K562 (cell line): Measurements from ENCODE around the gene HYOU1. TPM values are rescaled to one million over a fixed set of nuclear protein-coding genes. Genes with fewer than 3 reads are reported as not detected.

Experiments
- ATAC-seq: fragments of 200-7000 bp; cut with Tn5 transposase; 3 replicates; pipeline ENCODE4 v1.9.1; 2020; ENCODE audit warnings: moderate library complexity
- BruUV-seq: library from RNA; stranded (reverse); fragments of 400-500 nt; replicated peaks from 2 replicates; lab custom pipeline; 2021; lab: Mats Ljungman, UMichigan
- CTCF ChIA-PET: fragments of 300-600 bp; formaldehyde crosslinking; extraction: SDS; loops from one replicate; lab custom pipeline; 2021; ENCODE audit warnings: low intra/inter-chr PET ratio; lab: Yijun Ruan, JAX
- POLR2A ChIA-PET: fragments of 300-600, 350-650 bp; sonication (Branson Sonifier 250); formaldehyde crosslinking; extraction: SDS; loops from one replicate; lab custom pipeline; 2021; ENCODE audit warnings: antibody characterized with exemption, inconsistent platforms; lab: Yijun Ruan, JAX
- DNase-seq, 4 experiments: peaks; one replicate each; pipeline versions ENCODE4 v3.0.0 to v3.0.0-alpha.2; 2011 to 2018; ENCODE audit warnings: low spot score in 3 of 4, mixed read lengths in 3 of 4; ENCODE audit errors: extremely low read depth in 1 of 4
- FAIRE-seq: peaks from 2 replicates; lab custom pipeline; 2011; peaks lifted over from hg19 to GRCh38; lab: Jason Lieb, UNC
- H2AFZ ChIP-seq: 2 replicates; pipeline ENCODE4 v1.6.0; 2011; ENCODE audit warnings: low read depth, low read length, control low read depth, inconsistent platforms
- H3K27ac ChIP-seq: fragments of 200-600 bp; 3 replicates; pipeline ENCODE4 v1.8.0; 2011; ENCODE audit warnings: low read depth, mild to moderate bottlenecking, control low read depth, inconsistent platforms, low read length, moderate library complexity, mixed read lengths; ENCODE audit errors: extremely low read depth
- H3K27me3 ChIP-seq, 2 experiments: fragments of 300-600 bp in 1 of 2; 2 replicates in 1 of 2; 3 replicates in 1 of 2; pipeline versions ENCODE4 v1.6.0 to v1.8.0; 2011; ENCODE audit warnings: inconsistent platforms in 2 of 2, low read length in 2 of 2, mild to moderate bottlenecking in 1 of 2, mixed read lengths in 1 of 2, moderate library complexity in 1 of 2; ENCODE audit not compliant: control insufficient read depth in 2 of 2, insufficient read depth in 2 of 2
- H3K36me3 ChIP-seq: fragments of 300-600 bp; 3 replicates; pipeline ENCODE4 v1.8.0; 2011; ENCODE audit warnings: mild to moderate bottlenecking, low read length, inconsistent platforms; ENCODE audit not compliant: control insufficient read depth, insufficient read depth
- H3K4me1 ChIP-seq, 2 experiments: fragments of 200-600 bp in 1 of 2; replicated peaks in 1 of 2; 2 replicates in 1 of 2; 3 replicates in 1 of 2; pipeline versions ENCODE4 v1.5.1 to v1.8.0; 2011; ENCODE audit warnings: inconsistent platforms in 2 of 2, low read length in 2 of 2, mild to moderate bottlenecking in 1 of 2, mixed read lengths in 1 of 2, moderate library complexity in 1 of 2; ENCODE audit not compliant: control insufficient read depth in 2 of 2, insufficient read depth in 2 of 2
- H3K4me2 ChIP-seq: 2 replicates; pipeline ENCODE4 v1.6.1; 2011; ENCODE audit warnings: low read length, control low read depth, inconsistent platforms, mixed read lengths; ENCODE audit not compliant: insufficient read depth
- H3K4me3 ChIP-seq: fragments of 200-600 bp; sonication (generic), shearing (Covaris generic); 2 replicates; pipeline ENCODE4 v1.5.1; 2016; ENCODE audit warnings: control low read depth, inconsistent platforms
- H3K79me2 ChIP-seq: fragments of 200-600 bp; 3 replicates; pipeline ENCODE4 v1.8.0; 2011; ENCODE audit warnings: low read length, inconsistent platforms; ENCODE audit not compliant: control insufficient read depth, insufficient read depth
- H3K9ac ChIP-seq, 2 experiments: 2 replicates each; pipeline versions ENCODE4 v1.6.0 to v1.6.1; 2011; ENCODE audit warnings: low read depth in 2 of 2, low read length in 2 of 2, control low read depth in 1 of 2, inconsistent platforms in 1 of 2, mild to moderate bottlenecking in 1 of 2, mixed read lengths in 1 of 2; ENCODE audit not compliant: insufficient read depth in 1 of 2
- H3K9me1 ChIP-seq: one replicate; pipeline ENCODE4 v1.6.0; 2011; ENCODE audit warnings: inconsistent platforms, mild to moderate bottlenecking, low read length, moderate library complexity; ENCODE audit not compliant: control insufficient read depth, insufficient read depth
- H3K9me3 ChIP-seq: replicated peaks from 2 replicates; pipeline ENCODE4 v1.5.1; 2011; ENCODE audit warnings: low read depth, low read length, inconsistent platforms; ENCODE audit not compliant: control insufficient read depth, insufficient read depth
- H4K20me1 ChIP-seq: replicated peaks from 2 replicates; pipeline ENCODE4 v1.6.1; 2011; ENCODE audit warnings: low read length, inconsistent platforms, mixed read lengths; ENCODE audit not compliant: control insufficient read depth, insufficient read depth
- BCL6 ChIP-seq: fragments of 250-450 bp; sonication (Bioruptor Pico); IDR thresholded peaks from 2 replicates; pipeline ENCODE4 v1.4.0; 2020
- BRD9 ChIP-seq: fragments of 450-650 bp; IDR thresholded peaks from 2 replicates; pipeline ENCODE4 v1.6.1; 2018; ENCODE audit warnings: low read depth; ENCODE audit not compliant: partially characterized antibody
- CTBP1 ChIP-seq: fragments of 450-650 bp; IDR thresholded peaks from 2 replicates; pipeline ENCODE4 v1.6.1; 2016; ENCODE audit warnings: borderline replicate concordance
- EGR1 ChIP-seq: fragments of 450-650 bp; conservative IDR thresholded peaks from 2 replicates; pipeline ENCODE4 v1.6.1; 2017; ENCODE audit warnings: mild to moderate bottlenecking
- ETV1 ChIP-seq: fragments of 450-650 bp; conservative IDR thresholded peaks from 2 replicates; pipeline ENCODE4 v1.6.1; 2016; ENCODE audit warnings: missing genetic modification characterization, control low read depth, low read depth, missing compliant biosample characterization
- FIP1L1 ChIP-seq: fragments of 200-400 bp; formaldehyde crosslinking; IDR thresholded peaks from 2 replicates; pipeline ENCODE4 v1.6.1; 2018; ENCODE audit warnings: mild to moderate bottlenecking, low read depth, low read length; ENCODE audit not compliant: poor library complexity, severe bottlenecking
- MAFF ChIP-seq: IDR thresholded peaks from 2 replicates; pipeline ENCODE4 v1.6.1; 2012; ENCODE audit warnings: low read length, improper control_type of control experiment
- NFRKB ChIP-seq: fragments of 450-650 bp; IDR thresholded peaks from 2 replicates; pipeline ENCODE4 v1.6.1; 2016; ENCODE audit warnings: low read depth
- NR2C2 ChIP-seq, 2 experiments: fragments of 200-800 bp in 1 of 2; sonication (Bioruptor generic) in 1 of 2; sonication (generic) in 1 of 2; formaldehyde crosslinking in 1 of 2; IDR thresholded peaks; 2 replicates each; pipeline versions ENCODE4 v1.6.1 to v1.8.0; 2016 to 2022; ENCODE audit warnings: mild to moderate bottlenecking in 1 of 2, missing compliant biosample characterization in 1 of 2, missing genetic modification characterization in 1 of 2, missing genetic modification reagents in 1 of 2
- POU5F1 ChIP-seq: fragments of 150-350 bp; IDR thresholded peaks from 2 replicates; pipeline ENCODE4 v1.6.1; 2014; ENCODE audit warnings: borderline replicate concordance, low read length, low read depth, mild to moderate bottlenecking; ENCODE audit not compliant: partially characterized antibody
- ZBTB1 ChIP-seq: sonication (generic); formaldehyde crosslinking; IDR thresholded peaks from 2 replicates; pipeline ENCODE4 v1.8.1; 2023; ENCODE audit warnings: missing genetic modification reagents, low read depth, mild to moderate bottlenecking, borderline replicate concordance
- ZFPM2 ChIP-seq: fragments of 250-450 bp; sonication (Bioruptor Pico); IDR thresholded peaks from 2 replicates; pipeline ENCODE4 v1.5.1; 2022; ENCODE audit warnings: mild to moderate bottlenecking
- ZNF12 ChIP-seq: sonication (generic); formaldehyde crosslinking; IDR thresholded peaks from 2 replicates; pipeline ENCODE4 v1.4.0; 2020; ENCODE audit warnings: mild to moderate bottlenecking, missing genetic modification reagents
- ZNF263 ChIP-seq: sonication (generic); formaldehyde crosslinking; IDR thresholded peaks from 2 replicates; pipeline ENCODE4 v1.8.0; 2022; ENCODE audit warnings: mild to moderate bottlenecking, missing genetic modification reagents, borderline replicate concordance
- ZNF3 ChIP-seq: fragments of 250-450 bp; sonication (Bioruptor Pico); IDR thresholded peaks from 2 replicates; pipeline ENCODE4 v1.5.0; 2021; ENCODE audit warnings: mild to moderate bottlenecking, moderate library complexity
- ZNF316 ChIP-seq: fragments of 450-650 bp; IDR thresholded peaks from 2 replicates; pipeline ENCODE4 v1.6.1; 2016
- ZNF583 ChIP-seq: fragments of 250-450 bp; sonication (Bioruptor Pico); IDR thresholded peaks from 2 replicates; pipeline ENCODE4 v1.4.0; 2020
- ZNF717 ChIP-seq: fragments of 250-450 bp; sonication (Bioruptor Pico); IDR thresholded peaks from 2 replicates; pipeline ENCODE4 v1.5.0; 2021
- WGBS: fragments of 100-300 bp; shearing (Covaris generic); methylation state at CpG from one replicate; pipeline ENCODE4 v1.1.6; 2016; ENCODE audit warnings: low coverage, mixed read lengths; ENCODE audit not compliant: insufficient coverage; ENCODE audit errors: missing lambda C conversion rate; 5-methylcytosine and 5-hydroxymethylcytosine counted together
- in situ Hi-C: fragments of 300-500 bp; cut with MboI; formaldehyde crosslinking; loops from 4 replicates; pipeline ENCODE4 v1.15.0; 2018; ENCODE audit warnings: inconsistent platforms, mixed read lengths
- intact Hi-C: fragments of 100-400 bp; cut with micrococcal nuclease; formaldehyde crosslinking; loops from 2 replicates; pipeline ENCODE4 v1.14.2; 2022
- polyA plus RNA-seq, 8 experiments: library from polyadenylated mRNA; depleted of rRNA in 4 of 8; stranded (reverse) in 5 of 8; unstranded in 3 of 8; fragments of >200 nt; fragmentation: Nextera tagmentation in 2 of 8; fragmentation: Illumina TruSeq in 1 of 8; extraction: Ambion mirVana in 2 of 8; extraction: Trizol in 1 of 8; gene quantifications; 2 replicates each; pipeline versions ENCODE4 v1.2.1 to v1.2.3, GENCODE V29; 2011 to 2014; ENCODE audit warnings: inconsistent platforms in 1 of 8, missing spikeins in 1 of 8
- total RNA-seq, 7 experiments: library from RNA; depleted of rRNA in 6 of 7; stranded (reverse); fragments of >200 nt in 6 of 7; fragmentation: Illumina TruSeq in 2 of 7; extraction: Trizol in 2 of 7; gene quantifications; 2 replicates each; pipeline versions ENCODE4 v1.2.1 to v1.2.3, GENCODE V29; 2011 to 2021; ENCODE audit warnings: low replicate concordance in 1 of 7
- TF ChIP-seq, protein P1 (sequence below): fragments of 450-650 bp; formaldehyde crosslinking; IDR thresholded peaks from 2 replicates; pipeline ENCODE4 v1.4.0; 2020; ENCODE audit warnings: mild to moderate bottlenecking, mixed read lengths

HYOU1 gene
- total and polyA plus RNA-seq, 9 of the 15 experiments (the other 6 are each of a cell fraction or from before 2014, with no cell fraction given): 19.5 to 197 (median 128) TPM

GRCh38 chr11:119029340-119030028, 27.5 kb downstream of the HYOU1 start:
- in situ Hi-C loops: no loop called here
- CTCF ChIA-PET: no interaction called here
- Histone ChIP-seq H3K9me3 (no peaks in the 10 kb centered on the region), H2AFZ (peak overlapping the region; percentile 35; the same call in 1 of the 2 replicates), H4K20me1 (peaks cover 16% of the 10 kb centered on the region), H3K9me1 (no peaks in the 10 kb centered on the region), H3K79me2 (peaks cover 39% of the 10 kb centered on the region), H3K27me3 (no peaks in the 10 kb centered on the region), H3K9ac (peak overlapping the region; percentile 86 to 99; a peak in 3 of 4 replicates), H3K27ac (peak overlapping the region; percentile 92), H3K36me3 (peaks cover 47% of the 10 kb centered on the region), H3K4me3 (peak overlapping the region; percentile 92), H3K4me1 (peaks cover 40 to 49% of the 10 kb centered on the region in 2 experiments), H3K4me2 (peak overlapping the region; percentile 98)
- intact Hi-C loops: loop anchor here (1.0 to 2.0 kb wide), 2 partner anchors 11 to 71 kb away; partner anchors contain the start of genes DPAGT1, RPS25 and TRAPPC4
- WGBS: 7% methylated on average over 10 of the region's 10 CpGs
- TSS peak; percentile 58 for BruUV-seq
- ATAC-seq: peak; percentile 46
- peak; percentile 84 for FAIRE-seq
- peak; percentile 43 to 79 (median 51) for DNase-seq
- POLR2A ChIA-PET: interaction anchor here (0.6 to 1.2 kb wide), 7 partner anchors 11 to 294 kb away, joined by 3 to 4 read pairs (median 4); partner anchors contain the start of gene VPS11
- TF ChIP-seq, protein P1, sequence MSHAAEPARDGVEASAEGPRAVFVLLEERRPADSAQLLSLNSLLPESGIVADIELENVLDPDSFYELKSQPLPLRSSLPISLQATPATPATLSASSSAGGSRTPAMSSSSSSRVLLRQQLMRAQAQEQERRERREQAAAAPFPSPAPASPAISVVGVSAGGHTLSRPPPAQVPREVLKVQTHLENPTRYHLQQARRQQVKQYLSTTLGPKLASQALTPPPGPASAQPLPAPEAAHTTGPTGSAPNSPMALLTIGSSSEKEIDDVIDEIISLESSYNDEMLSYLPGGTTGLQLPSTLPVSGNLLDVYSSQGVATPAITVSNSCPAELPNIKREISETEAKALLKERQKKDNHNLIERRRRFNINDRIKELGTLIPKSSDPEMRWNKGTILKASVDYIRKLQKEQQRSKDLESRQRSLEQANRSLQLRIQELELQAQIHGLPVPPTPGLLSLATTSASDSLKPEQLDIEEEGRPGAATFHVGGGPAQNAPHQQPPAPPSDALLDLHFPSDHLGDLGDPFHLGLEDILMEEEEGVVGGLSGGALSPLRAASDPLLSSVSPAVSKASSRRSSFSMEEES: no peak
- TF ChIP-seq CTBP1 (peak; percentile 32; the same call in 1 of the 2 replicates), NR2C2 (CRISPR knock-in tag; IDR thresholded peaks at IDR 0.05) (no peak), NR2C2 (tag; IDR thresholded peaks at IDR 0.05) (no peak), ZNF583 (CRISPR knock-in tag) (no peak), BCL6 (no peak), ZBTB1 (CRISPR knock-in tag) (no peak), ZNF316 (peak; percentile 98), ZNF12 (CRISPR knock-in tag) (0 out of 2 replicates have a peak, but pooled peaks have one; percentile 16), NFRKB (no peak), ZNF3 (no peak), ZFPM2 (CRISPR knock-in tag) (no peak), MAFF (peak; percentile 92), BRD9 (no peak), EGR1 (peak; percentile 37), ZNF717 (CRISPR knock-in tag) (no peak), ETV1 (peak; percentile 2; the same call in 1 of the 2 replicates), POU5F1 (no peak), FIP1L1 (no peak), ZNF263 (CRISPR knock-in tag) (peak; percentile 68; the same call in 1 of the 2 replicates)
